ENCODE measurements around the gene PCGF2.

PCGF2 gene

GRCh38 chr17:38751144-38751807 lies 3.1 kb upstream of the PCGF2 start:
- DNase-seq = no peak

- no peak for DNase-seq
Observed at GRCh38 chr17:38750312-38751121, 2.4 kb upstream of the PCGF2 start.

DNA sequence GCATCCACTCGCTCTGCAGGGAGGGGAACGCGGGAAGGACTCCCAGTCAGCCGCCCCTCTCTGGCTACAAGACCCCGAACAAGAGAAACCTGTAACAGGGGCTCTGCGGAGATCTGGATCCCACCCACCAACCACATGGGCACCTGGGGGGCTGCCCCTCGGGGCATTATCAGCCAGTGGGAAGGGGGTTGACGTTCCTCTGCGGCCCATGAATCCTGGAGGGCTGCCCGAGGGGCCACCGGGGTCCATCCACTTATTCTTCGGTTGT lies 1.8 kb upstream of the PCGF2 start:
- DNase-seq = no peak

DNA sequence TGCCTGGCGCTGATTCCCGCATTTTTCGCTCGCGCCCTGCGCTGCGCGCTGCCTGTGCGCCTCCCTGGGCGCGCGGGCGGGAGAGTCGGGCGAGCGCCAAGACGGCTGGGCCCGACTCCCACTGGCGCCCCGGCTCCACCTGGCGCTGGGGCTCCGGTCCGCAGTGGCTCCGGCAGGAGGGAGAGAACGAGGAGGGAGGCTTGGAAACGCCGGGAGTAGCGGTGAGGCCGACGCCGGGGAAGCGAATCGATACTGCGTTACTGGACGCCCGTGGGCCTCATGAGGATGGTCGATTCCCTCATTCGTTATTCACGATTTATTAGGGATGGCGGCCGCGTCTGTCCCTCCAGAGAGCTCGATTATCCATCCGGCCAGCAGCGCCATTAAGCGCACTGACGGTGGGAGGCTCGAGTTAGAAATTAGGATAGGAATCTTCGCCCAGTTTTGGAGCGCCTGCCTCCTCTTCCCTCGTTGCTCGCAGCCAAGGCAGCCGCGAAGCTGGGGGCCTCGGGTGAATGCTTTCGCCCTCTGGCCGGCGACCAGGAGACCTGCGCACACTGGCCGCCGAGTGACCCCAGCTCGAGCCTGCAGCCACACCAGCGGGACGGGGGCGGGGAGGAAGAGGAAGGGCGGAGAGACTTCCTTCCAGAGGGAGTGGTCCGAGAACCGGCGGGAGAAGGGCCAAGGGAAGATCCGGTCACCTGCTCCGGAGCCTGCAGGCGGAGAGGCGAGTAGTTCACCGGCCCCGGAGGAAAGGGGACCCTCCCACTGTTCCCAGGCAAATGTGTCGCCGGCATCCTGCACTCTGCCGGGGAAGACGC lies 1.3 kb upstream of the PCGF2 start:
- peak; percentile 35 for DNase-seq

DNA sequence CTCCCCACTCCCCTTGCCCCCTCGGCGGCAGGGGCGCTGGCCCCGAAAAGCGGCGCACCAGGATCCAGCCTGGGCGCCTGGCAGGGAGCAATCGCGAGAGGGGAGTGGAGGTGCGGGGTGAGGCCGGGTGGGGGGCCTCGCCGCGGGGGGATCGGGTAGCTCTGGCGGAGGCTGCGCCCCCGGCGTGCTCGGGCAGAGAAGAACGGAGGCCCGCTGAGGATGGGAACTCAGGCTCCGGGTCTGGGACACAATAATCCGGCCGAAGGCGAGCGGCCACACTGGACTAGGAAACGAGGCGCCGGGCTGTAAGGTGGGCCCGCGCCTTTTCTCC lies 721 bp upstream of the PCGF2 start:
- no peak for DNase-seq

- no peak for DNase-seq
Observed at GRCh38 chr17:38747463-38748148, 530 bp downstream of the PCGF2 start.

DNA sequence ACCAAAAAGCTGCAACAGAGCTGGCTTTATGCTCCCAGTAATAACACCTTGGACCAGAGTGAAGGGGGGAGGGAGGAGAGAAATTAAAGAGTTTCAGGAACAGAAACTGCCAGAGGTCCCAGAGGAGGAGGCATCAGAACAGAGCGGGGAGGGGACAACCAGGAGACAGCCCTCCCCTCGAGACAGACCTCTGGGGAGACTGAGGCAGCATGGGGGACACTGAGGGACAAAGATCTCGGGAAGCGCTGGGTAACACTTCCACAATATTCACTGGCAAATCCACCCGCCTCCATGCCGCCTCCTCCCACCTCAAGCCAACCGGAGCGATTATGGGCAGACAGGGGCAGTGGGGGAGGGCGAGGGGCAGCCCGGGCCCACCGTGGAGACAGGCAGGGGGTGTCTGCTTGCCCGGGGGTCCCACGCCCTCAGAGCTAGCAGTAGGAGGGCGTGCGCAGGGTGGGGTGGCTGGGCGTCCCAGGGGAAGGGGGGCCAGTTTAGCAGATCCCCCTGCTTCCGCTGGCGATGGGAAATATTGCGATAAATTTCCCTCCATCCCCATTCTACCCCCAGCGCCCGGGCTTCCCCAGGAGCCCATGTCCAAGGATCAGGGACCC lies 1.2 kb downstream of the PCGF2 start:
- DNase-seq = no peak

- DNase-seq = no peak
Observed at GRCh38 chr17:38746004-38746848, 1.9 kb downstream of the PCGF2 start.

GRCh38 chr17:38745545-38745944 lies 2.6 kb downstream of the PCGF2 start:
- no peak for DNase-seq

DNA sequence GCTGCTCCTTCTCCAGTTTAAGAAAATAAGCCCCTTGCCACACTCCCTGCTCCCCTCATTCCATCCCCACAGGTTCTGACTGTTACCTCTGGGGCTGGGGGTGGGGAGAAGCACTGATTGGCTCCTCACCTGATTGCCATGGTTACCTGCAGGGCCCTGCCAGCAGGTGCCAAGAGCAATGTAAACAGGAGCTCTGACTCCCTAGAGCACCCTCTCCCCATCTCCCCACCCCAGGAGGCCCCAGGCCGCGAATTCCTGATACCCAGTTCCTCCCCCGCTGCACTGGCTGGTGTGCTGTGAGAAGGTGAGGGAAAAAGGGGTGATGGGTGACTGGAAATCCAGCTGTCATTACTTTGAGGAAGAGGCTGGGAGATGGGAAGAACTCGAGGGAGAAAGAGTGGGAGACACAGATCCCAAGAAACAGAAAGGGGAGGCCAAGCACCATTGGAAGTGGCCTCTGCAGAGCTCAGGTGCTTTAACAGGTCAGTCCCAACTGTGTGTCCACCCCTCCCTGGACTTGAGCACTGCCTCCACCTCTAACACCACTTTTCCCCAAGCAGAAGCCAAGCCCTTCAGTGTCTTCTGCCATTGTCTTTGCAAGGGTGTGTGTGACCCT lies 4.5 kb downstream of the PCGF2 start:
- no peak for DNase-seq

GRCh38 chr17:38742411-38743308 lies 5.5 kb downstream of the PCGF2 start:
- peak; percentile 93 for DNase-seq

GRCh38 chr17:38741921-38742410 lies 6.2 kb downstream of the PCGF2 start:
- DNase-seq = no peak

- no peak for DNase-seq
Observed at GRCh38 chr17:38741461-38741860, 6.7 kb downstream of the PCGF2 start.

- no peak for DNase-seq
Observed at GRCh38 chr17:38740806-38741205, 7.3 kb downstream of the PCGF2 start.

- DNase-seq = no peak
Observed at GRCh38 chr17:38740044-38740443, 8.1 kb downstream of the PCGF2 start.

DNA sequence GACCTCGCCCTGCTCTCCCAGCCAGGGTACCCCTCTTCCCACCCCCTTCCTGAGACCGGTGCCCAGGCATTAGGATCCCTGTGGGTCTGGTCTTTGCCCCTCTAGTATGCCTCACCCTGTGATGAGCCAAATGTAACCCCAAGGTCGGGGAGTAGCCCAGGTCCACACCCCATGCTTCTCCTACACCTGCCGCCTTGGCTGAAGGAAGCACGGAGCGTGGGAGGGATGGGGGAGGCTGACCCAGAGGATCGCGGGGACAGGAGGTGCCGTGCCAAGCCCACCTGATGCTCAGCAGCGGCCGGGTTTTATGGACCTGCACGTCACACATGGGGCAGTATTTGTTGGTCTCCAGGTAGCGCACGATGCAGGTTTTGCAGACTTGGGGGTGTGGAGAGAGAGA lies 8.8 kb downstream of the PCGF2 start:
- DNase-seq = no peak

GRCh38 chr17:38738686-38739085 lies 9.4 kb downstream of the PCGF2 start:
- no peak for DNase-seq

DNA sequence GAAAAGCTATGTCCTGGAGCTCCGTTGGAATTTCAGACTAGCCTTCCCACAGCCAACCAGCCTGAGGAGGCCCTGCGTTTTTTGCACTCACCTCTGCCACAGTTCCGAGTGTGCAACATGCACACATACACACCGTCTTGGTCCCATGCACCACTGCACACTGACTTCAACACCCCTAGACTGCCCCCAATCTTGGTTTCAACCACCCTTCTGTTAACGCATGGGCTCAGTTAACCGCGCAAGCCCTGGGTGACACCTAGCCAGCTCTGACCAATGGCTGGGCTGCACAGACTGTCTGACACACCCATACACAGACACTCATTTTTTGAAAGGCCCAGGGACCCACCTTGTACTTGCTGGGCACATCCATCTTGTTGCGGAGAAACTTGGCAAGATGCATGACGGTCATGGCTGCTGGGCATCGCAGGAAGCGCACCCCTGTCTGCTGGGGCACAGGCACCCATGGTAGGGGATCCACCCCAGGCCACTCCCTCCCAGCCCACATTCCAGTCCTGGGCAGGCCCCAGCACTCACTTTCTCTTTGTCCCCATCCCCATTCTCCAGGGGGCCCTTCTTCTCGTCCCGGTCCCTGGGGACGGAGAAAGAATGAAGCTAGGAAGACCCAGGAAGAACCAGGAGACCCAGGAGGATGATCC lies 10.0 kb downstream of the PCGF2 start:
- no peak for DNase-seq

DNA sequence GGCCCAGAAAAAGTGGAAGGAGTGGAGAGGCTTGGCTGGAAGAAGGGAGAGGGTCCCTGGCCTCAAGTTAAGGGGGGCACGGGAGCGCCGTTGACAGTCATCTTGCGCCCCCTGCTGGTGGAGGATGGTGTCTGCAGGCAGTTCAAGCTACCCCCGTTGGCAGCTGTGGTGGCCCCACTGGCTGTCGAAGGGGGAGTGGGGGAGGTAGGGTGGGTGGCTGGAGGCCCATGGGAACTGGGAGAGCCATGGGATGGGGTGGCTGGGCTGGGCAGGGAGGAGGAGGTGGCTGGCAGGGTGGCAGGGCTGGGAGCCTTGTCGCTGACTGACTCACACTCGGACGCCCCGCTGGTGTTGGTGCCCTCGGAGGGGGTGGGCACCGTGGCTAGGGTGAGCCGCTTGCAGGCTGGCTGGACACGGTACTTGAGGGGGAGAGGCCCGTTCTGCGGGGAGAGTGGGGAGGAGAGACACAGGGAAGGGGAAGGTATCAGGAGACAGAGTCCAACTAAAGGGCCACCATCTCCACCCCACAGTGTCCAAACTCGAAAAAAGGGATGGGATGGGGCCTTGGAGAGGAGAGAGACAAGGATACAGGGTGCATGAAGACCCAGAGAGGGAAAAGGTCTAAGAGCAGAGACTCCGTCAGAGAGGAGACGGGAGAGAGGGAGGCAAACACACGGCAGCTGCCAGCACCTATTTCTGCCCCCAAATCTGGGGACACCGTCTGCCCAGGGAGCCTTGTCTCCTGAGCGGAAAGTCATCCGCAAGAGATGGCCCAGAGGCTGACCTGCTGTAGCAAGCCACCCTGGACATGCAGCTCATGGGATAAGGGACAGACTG lies 12.8 kb downstream of the PCGF2 start:
- peak; percentile 31 for DNase-seq
